ENCODE data around the gene GPR183. TPM values are rescaled to one million over a fixed set of nuclear protein-coding genes. Genes with fewer than 3 reads are reported as not detected.

The GPR183 gene
- total and polyA plus RNA-seq, 3 experiments from 2014 or later: 61.5 to 232 (median 62.8) TPM

DNA sequence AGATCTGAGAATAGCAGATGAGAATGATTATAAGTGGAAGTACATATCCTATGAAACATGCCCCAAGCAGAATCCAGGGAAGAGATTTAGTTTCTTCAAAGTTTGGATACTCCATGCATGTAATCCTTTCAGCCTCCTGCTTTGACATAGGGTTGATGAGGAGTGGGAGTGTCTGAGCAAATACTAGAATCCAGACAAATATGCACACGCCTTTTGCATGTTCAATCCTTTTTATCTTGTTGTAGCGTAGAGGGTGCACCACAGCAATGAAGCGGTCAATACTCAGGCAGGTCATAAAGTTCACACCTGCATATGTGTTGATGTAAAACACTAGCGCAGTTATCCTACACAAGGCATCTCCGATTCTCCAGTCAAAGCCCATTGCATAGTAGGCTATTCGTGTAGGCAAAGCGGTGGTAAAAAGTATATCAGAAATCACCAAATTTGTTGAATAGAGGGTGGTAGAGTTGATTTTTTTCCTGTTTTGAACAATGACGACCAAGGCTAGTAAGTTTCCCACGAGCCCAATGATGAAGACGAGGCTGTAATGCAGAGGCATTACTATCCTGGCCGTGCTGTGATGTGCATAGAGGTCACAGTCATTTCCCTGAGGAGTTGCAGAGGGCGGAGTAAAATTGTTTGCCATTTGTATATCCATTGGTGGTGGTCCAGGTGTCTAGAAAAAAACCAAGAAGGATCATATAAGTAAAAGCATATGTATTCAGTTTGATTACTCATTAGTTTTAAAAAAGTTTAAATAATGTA, 11.5 kb downstream of the GPR183 start:
- H3K36me3 Mint-ChIP-seq: peaks cover 16 to 78% (median 33%) of the 10 kb centered on the region in 3 donors
- H3K9me3 Mint-ChIP-seq: no peaks in the 10 kb centered on the region
- H3K4me3 ChIP-seq (ENCODE audit: low read length): no peak overlapping the region
- peaks cover 15% of the 10 kb centered on the region for H3K36me3 ChIP-seq (ENCODE audit: insufficient read depth, low read length)
- no peak for DNase-seq
- peaks cover 84% of the 10 kb centered on the region for H3K4me1 ChIP-seq (ENCODE audit: insufficient read depth, low read length)
- no peaks in the 10 kb centered on the region for H3K27me3 ChIP-seq (ENCODE audit: insufficient read depth, low read length, poor library complexity, severe bottlenecking)
- peak overlapping the region; percentile 77 to 98 (median 92) for H3K27ac Mint-ChIP-seq
- H3K4me3 Mint-ChIP-seq: peak overlapping the region; percentile 6 to 84 (median 71)
- ChIA-PET CTCF (interaction anchor here (1.8 to 3.0 kb wide), 2 partner anchors 26 to 140 kb away, joined by 6 to 22 read pairs; no protein-coding TSS in a partner anchor), POLR2A (interaction anchor here (1.5 to 1.6 kb wide), 2 partner anchors 9 to 11 kb away, joined by 4 to 5 read pairs; partner anchors contain the start of gene GPR183)
- no peaks in the 10 kb centered on the region for H3K9me3 ChIP-seq (ENCODE audit: low read length)
- H3K4me1 Mint-ChIP-seq: peaks cover 76 to 98% (median 96%) of the 10 kb centered on the region in 3 donors
- H3K27ac ChIP-seq (ENCODE audit: low read depth, low read length): no peak overlapping the region
- no peaks in the 10 kb centered on the region for H3K27me3 Mint-ChIP-seq

GRCh38 chr13:99294958-99295357, 12.2 kb downstream of the GPR183 start:
- ChIA-PET POLR2A (no interaction called here), CTCF (interaction anchor here (1.0 to 1.8 kb wide), 3 partner anchors 12 to 118 kb away, joined by 3 to 6 read pairs (median 3); partner anchors contain the start of gene GPR183)
- Histone ChIP-seq H3K36me3 (ENCODE audit: insufficient read depth, low read length) (peaks cover 18% of the 10 kb centered on the region), H3K27ac (ENCODE audit: low read depth, low read length) (no peak overlapping the region), H3K9me3 (ENCODE audit: low read length) (no peaks in the 10 kb centered on the region), H3K4me3 (ENCODE audit: low read length) (no peak overlapping the region), H3K4me1 (ENCODE audit: insufficient read depth, low read length) (peaks cover 84% of the 10 kb centered on the region), H3K27me3 (ENCODE audit: insufficient read depth, low read length, poor library complexity, severe bottlenecking) (no peaks in the 10 kb centered on the region)
- Mint-ChIP-seq H3K27ac (peak overlapping the region in 7 of 8 donors; percentile 78 to 98 (median 92)), H3K4me1 (peaks cover 76 to 98% (median 96%) of the 10 kb centered on the region in 3 donors), H3K36me3 (peaks cover 16 to 75% (median 29%) of the 10 kb centered on the region in 3 donors), H3K9me3 (no peaks in the 10 kb centered on the region), H3K27me3 (no peaks in the 10 kb centered on the region), H3K4me3 (peak overlapping the region in 6 of 7 donors; percentile 64 to 84 (median 76))
- no peak for DNase-seq

- no peaks in the 10 kb centered on the region for H3K27me3 ChIP-seq (ENCODE audit: insufficient read depth, low read length, poor library complexity, severe bottlenecking)
- no peaks in the 10 kb centered on the region for H3K9me3 Mint-ChIP-seq
- peak overlapping the region in 7 of 8 donors; percentile 48 to 99 (median 82) for H3K27ac Mint-ChIP-seq
- H3K9me3 ChIP-seq (ENCODE audit: low read length): no peaks in the 10 kb centered on the region
- no peaks in the 10 kb centered on the region for H3K27me3 Mint-ChIP-seq
- DNase-seq: no peak
- H3K36me3 ChIP-seq (ENCODE audit: insufficient read depth, low read length): peaks cover 22% of the 10 kb centered on the region
- H3K4me3 ChIP-seq (ENCODE audit: low read length): peak overlapping the region; percentile 14
- H3K4me1 Mint-ChIP-seq: peaks cover 78 to 98% (median 96%) of the 10 kb centered on the region in 3 donors
- peak overlapping the region in 6 of 7 donors; percentile 10 to 33 (median 24) for H3K4me3 Mint-ChIP-seq
- H3K27ac ChIP-seq (ENCODE audit: low read depth, low read length): no peak overlapping the region
- CTCF ChIA-PET: interaction anchor here (1.0 to 1.8 kb wide), 3 partner anchors 13 to 118 kb away, joined by 3 to 6 read pairs (median 3); partner anchors contain the start of gene GPR183
- POLR2A ChIA-PET: no interaction called here
- peaks cover 84% of the 10 kb centered on the region for H3K4me1 ChIP-seq (ENCODE audit: insufficient read depth, low read length)
- H3K36me3 Mint-ChIP-seq: peaks cover 15 to 74% (median 28%) of the 10 kb centered on the region in 3 donors
Observed at GRCh38 chr13:99294198-99294597, 13.0 kb downstream of the GPR183 start.

DNA sequence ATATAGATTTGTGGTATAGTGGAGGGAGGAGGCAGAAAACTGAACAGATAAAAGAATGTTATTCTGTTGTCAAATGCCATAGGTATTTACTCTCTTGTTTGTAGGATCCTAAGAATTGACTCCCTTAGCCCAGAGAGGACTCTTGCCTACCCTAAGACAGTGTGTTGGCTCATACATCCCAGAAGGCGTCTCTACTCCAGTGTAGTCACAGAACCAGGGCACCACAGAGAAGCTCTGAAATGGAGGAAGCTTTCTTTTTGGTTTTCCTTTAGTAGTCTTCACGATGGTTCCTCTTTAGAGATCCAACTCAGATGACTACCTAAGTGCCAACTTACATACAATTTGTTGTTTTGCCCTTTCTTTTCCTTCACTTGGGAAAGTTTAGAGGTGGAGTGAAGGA, 14.0 kb downstream of the GPR183 start:
- Mint-ChIP-seq H3K27me3 (no peaks in the 10 kb centered on the region), H3K4me1 (peaks cover 79 to 98% (median 97%) of the 10 kb centered on the region in 3 donors), H3K27ac (peak overlapping the region; percentile 19 to 99 (median 72)), H3K9me3 (no peaks in the 10 kb centered on the region), H3K4me3 (peak overlapping the region in 2 of 7 donors; percentile 0 to 41), H3K36me3 (peaks cover 19 to 69% (median 25%) of the 10 kb centered on the region in 3 donors)
- DNase-seq: no peak
- ChIA-PET POLR2A (interaction anchor here (0.9 to 1.3 kb wide), 3 partner anchors 10 to 93 kb away, joined by 3 to 4 read pairs (median 4); partner anchors contain the start of gene UBAC2), CTCF (interaction anchor here (1.0 to 1.4 kb wide), 3 partner anchors 11 to 94 kb away, joined by 3 to 5 read pairs (median 4); no protein-coding TSS in a partner anchor)
- no peaks in the 10 kb centered on the region for H3K27me3 ChIP-seq (ENCODE audit: insufficient read depth, low read length, poor library complexity, severe bottlenecking)
- H3K36me3 ChIP-seq (ENCODE audit: insufficient read depth, low read length): peaks cover 29% of the 10 kb centered on the region
- peaks cover 84% of the 10 kb centered on the region for H3K4me1 ChIP-seq (ENCODE audit: insufficient read depth, low read length)
- H3K9me3 ChIP-seq (ENCODE audit: low read length): no peaks in the 10 kb centered on the region
- H3K4me3 ChIP-seq (ENCODE audit: low read length): peak overlapping the region; percentile 15
- H3K27ac ChIP-seq (ENCODE audit: low read depth, low read length): no peak overlapping the region

GRCh38 chr13:99290894-99291293, 16.3 kb downstream of the GPR183 start:
- H3K9me3 ChIP-seq (ENCODE audit: low read length): no peaks in the 10 kb centered on the region
- no peak overlapping the region for H3K4me3 ChIP-seq (ENCODE audit: low read length)
- ChIA-PET CTCF (interaction anchor here (1.0 to 1.6 kb wide), 3 partner anchors 16 to 146 kb away, joined by 3 to 4 read pairs (median 4); no protein-coding TSS in a partner anchor), POLR2A (interaction anchor here (1.0 kb wide), 1 partner anchor 16 kb away, joined by 3 read pairs; no protein-coding TSS in a partner anchor)
- peaks cover 16 to 56% (median 22%) of the 10 kb centered on the region in 3 donors for H3K36me3 Mint-ChIP-seq
- peak overlapping the region; percentile 89 to 99 (median 95) for H3K27ac Mint-ChIP-seq
- H3K9me3 Mint-ChIP-seq: no peaks in the 10 kb centered on the region
- no peak for DNase-seq
- H3K36me3 ChIP-seq (ENCODE audit: insufficient read depth, low read length): peaks cover 28% of the 10 kb centered on the region
- H3K4me1 ChIP-seq (ENCODE audit: insufficient read depth, low read length): peaks cover 86% of the 10 kb centered on the region
- no peaks in the 10 kb centered on the region for H3K27me3 ChIP-seq (ENCODE audit: insufficient read depth, low read length, poor library complexity, severe bottlenecking)
- H3K27me3 Mint-ChIP-seq: no peaks in the 10 kb centered on the region
- H3K4me3 Mint-ChIP-seq: peak overlapping the region in 6 of 7 donors; percentile 5 to 74 (median 51)
- peaks cover 82 to 98% (median 97%) of the 10 kb centered on the region in 3 donors for H3K4me1 Mint-ChIP-seq
- no peak overlapping the region for H3K27ac ChIP-seq (ENCODE audit: low read depth, low read length)

GRCh38 chr13:99289674-99290337, 17.4 kb downstream of the GPR183 start:
- POLR2A ChIA-PET: interaction anchor here (1.4 kb wide), 1 partner anchor 66 kb away, joined by 4 read pairs; no protein-coding TSS in a partner anchor

DNA sequence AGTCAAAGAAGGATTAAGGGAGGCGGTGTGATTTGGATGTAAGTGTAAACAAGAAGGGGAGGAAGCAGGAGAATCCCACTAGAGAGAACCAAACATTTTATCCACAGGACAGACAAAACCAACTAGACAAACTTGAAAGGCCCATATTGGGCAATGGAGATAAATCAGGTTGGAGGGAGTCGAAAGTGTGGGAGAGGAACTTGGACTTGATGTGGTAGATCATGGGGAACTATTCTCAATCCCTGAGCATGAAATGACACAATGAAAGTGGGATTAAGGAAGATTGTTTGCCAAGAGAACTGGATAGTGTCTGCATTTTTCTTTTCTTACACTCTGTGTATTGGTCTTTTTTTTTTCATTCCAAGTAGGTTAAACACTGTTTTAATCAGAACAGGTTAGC, 17.9 kb downstream of the GPR183 start:
- peaks cover 12 to 46% (median 13%) of the 10 kb centered on the region in 3 donors for H3K36me3 Mint-ChIP-seq

More at GRCh38 chr13:99289674-99290337, 17.4 kb downstream of the GPR183 start:
- H3K27me3 Mint-ChIP-seq: no peaks in the 10 kb centered on the region
- H3K9me3 Mint-ChIP-seq: no peaks in the 10 kb centered on the region
- Histone ChIP-seq H3K9me3 (ENCODE audit: low read length) (no peaks in the 10 kb centered on the region), H3K4me1 (ENCODE audit: insufficient read depth, low read length) (peaks cover 86% of the 10 kb centered on the region), H3K27ac (ENCODE audit: low read depth, low read length) (peak overlapping the region; percentile 45), H3K36me3 (ENCODE audit: insufficient read depth, low read length) (peaks cover 24% of the 10 kb centered on the region), H3K27me3 (ENCODE audit: insufficient read depth, low read length, poor library complexity, severe bottlenecking) (no peaks in the 10 kb centered on the region), H3K4me3 (ENCODE audit: low read length) (no peak overlapping the region)
- peak in 4 of 5 donors; percentile 43 to 86 (median 64) for DNase-seq
- peaks cover 12 to 48% (median 13%) of the 10 kb centered on the region in 3 donors for H3K36me3 Mint-ChIP-seq
- peaks cover 82 to 98% (median 97%) of the 10 kb centered on the region in 3 donors for H3K4me1 Mint-ChIP-seq
- CTCF ChIA-PET: interaction anchor here (2.2 kb wide), 1 partner anchor 147 kb away, joined by 8 read pairs; no protein-coding TSS in a partner anchor
- peak overlapping the region; percentile 89 to 99 (median 95) for H3K27ac Mint-ChIP-seq
- peak overlapping the region; percentile 60 to 70 (median 63) for H3K4me3 Mint-ChIP-seq

More for the DNA sequence above, 17.9 kb downstream of the GPR183 start:
- no peak overlapping the region for H3K4me3 ChIP-seq (ENCODE audit: low read length)
- no peaks in the 10 kb centered on the region for H3K27me3 ChIP-seq (ENCODE audit: insufficient read depth, low read length, poor library complexity, severe bottlenecking)
- H3K27me3 Mint-ChIP-seq: no peaks in the 10 kb centered on the region
- peak overlapping the region; percentile 57 to 70 (median 63) for H3K4me3 Mint-ChIP-seq
- DNase-seq: no peak
- no peaks in the 10 kb centered on the region for H3K9me3 ChIP-seq (ENCODE audit: low read length)
- POLR2A ChIA-PET: interaction anchor here (1.4 kb wide), 1 partner anchor 67 kb away, joined by 4 read pairs; no protein-coding TSS in a partner anchor
- peaks cover 88% of the 10 kb centered on the region for H3K4me1 ChIP-seq (ENCODE audit: insufficient read depth, low read length)
- peaks cover 86 to 100% (median 99%) of the 10 kb centered on the region in 3 donors for H3K4me1 Mint-ChIP-seq
- peaks cover 24% of the 10 kb centered on the region for H3K36me3 ChIP-seq (ENCODE audit: insufficient read depth, low read length)
- CTCF ChIA-PET: interaction anchor here (0.9 to 2.2 kb wide), 3 partner anchors 98 to 148 kb away, joined by 3 to 8 read pairs (median 3); no protein-coding TSS in a partner anchor
- H3K27ac ChIP-seq (ENCODE audit: low read depth, low read length): no peak overlapping the region
- peak overlapping the region; percentile 89 to 99 (median 95) for H3K27ac Mint-ChIP-seq
- no peaks in the 10 kb centered on the region for H3K9me3 Mint-ChIP-seq
